ENCODE results near the gene FARP1.

DNA sequence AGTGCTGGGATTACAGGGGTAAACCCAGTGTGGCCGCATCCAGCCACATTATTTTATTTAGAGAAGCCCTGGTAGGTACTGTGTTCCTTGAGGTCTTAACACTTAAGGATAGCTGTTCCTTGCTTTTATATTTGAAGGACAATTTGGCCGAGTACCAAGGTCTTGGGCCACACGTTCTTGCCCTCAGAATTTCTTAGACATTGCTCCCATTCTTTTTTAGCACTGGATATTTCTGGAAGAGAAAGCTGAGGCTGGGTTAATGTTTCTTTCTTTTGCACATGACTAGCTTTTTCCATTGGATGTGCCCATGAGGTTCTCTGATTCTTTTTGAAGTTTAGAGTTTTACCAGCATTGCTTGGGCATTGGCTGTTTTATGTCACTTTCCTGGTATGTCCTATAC is 39.7 kb downstream of the FARP1 start:
- TF ChIP-seq POLR2AphosphoS5 (IDR thresholded peaks at IDR 0.05; ENCODE audit: low read length) (no peak), CBFB (IDR thresholded peaks at IDR 0.05; ENCODE audit: low read depth) (no peak), TARDBP (IDR thresholded peaks at IDR 0.05; ENCODE audit: borderline replicate concordance) (no peak), BACH1 (IDR thresholded peaks at IDR 0.05; ENCODE audit: borderline replicate concordance) (no peak), EP300 (IDR thresholded peaks at IDR 0.05; ENCODE audit: borderline replicate concordance in 1 of 2, control insufficient read depth in 1 of 2, low read depth in 2 of 2, low read length in 2 of 2) (no peak), MXI1 (IDR thresholded peaks at IDR 0.05; ENCODE audit: low read depth, low read length) (no peak), ZNF24 (IDR thresholded peaks at IDR 0.05) (no peak), RFX5 (IDR thresholded peaks at IDR 0.05; ENCODE audit: low read depth, low read length) (no peak), CHD2 (IDR thresholded peaks at IDR 0.05; ENCODE audit: borderline replicate concordance, low read depth, low read length) (no peak), CREB1 (IDR thresholded peaks at IDR 0.05; ENCODE audit: low read depth) (no peak), DPF2 (IDR thresholded peaks at IDR 0.05) (no peak), EZH2 (IDR thresholded peaks at IDR 0.05; ENCODE audit: borderline replicate concordance, control insufficient read depth, low read depth, low read length) (no peak), HDAC2 (IDR thresholded peaks at IDR 0.05) (no peak)
- TF ChIP-seq, protein P1, sequence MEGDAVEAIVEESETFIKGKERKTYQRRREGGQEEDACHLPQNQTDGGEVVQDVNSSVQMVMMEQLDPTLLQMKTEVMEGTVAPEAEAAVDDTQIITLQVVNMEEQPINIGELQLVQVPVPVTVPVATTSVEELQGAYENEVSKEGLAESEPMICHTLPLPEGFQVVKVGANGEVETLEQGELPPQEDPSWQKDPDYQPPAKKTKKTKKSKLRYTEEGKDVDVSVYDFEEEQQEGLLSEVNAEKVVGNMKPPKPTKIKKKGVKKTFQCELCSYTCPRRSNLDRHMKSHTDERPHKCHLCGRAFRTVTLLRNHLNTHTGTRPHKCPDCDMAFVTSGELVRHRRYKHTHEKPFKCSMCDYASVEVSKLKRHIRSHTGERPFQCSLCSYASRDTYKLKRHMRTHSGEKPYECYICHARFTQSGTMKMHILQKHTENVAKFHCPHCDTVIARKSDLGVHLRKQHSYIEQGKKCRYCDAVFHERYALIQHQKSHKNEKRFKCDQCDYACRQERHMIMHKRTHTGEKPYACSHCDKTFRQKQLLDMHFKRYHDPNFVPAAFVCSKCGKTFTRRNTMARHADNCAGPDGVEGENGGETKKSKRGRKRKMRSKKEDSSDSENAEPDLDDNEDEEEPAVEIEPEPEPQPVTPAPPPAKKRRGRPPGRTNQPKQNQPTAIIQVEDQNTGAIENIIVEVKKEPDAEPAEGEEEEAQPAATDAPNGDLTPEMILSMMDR (IDR thresholded peaks at IDR 0.05 in 2 of 3, conservative IDR thresholded peaks at IDR 0.05 in 1 of 3; ENCODE audit: control insufficient read depth in 2 of 3, extremely low read depth in 1 of 3, insufficient read depth in 1 of 3, low read depth in 3 of 3, low read length in 3 of 3): no peak
